TTC549 (cell line): Measurements from ENCODE around the gene RASSF7.

Source experiments
- FAIRE-seq: peaks from 2 replicates; lab custom pipeline; 2012; peaks lifted over from hg19 to GRCh38; lab: Jason Lieb, UNC

Gene RASSF7

GRCh38 chr11:551596-551995, 9.2 kb upstream of the RASSF7 start:
- no peak for FAIRE-seq

- FAIRE-seq, result no peak
These were observed 7.4 kb upstream of the RASSF7 start for GRCh38 chr11:553083-553987.

GRCh38 chr11:553988-554340, 6.8 kb upstream of the RASSF7 start:
- FAIRE-seq, result no peak

- FAIRE-seq, result no peak
These were observed 6.1 kb upstream of the RASSF7 start for GRCh38 chr11:554428-555226.

- no peak for FAIRE-seq
These were observed 5.5 kb upstream of the RASSF7 start for GRCh38 chr11:555227-555779.

- no peak for FAIRE-seq
These were observed 4.7 kb upstream of the RASSF7 start for GRCh38 chr11:555780-556661.

GRCh38 chr11:556662-557256, 4.0 kb upstream of the RASSF7 start:
- FAIRE-seq, result no peak

GRCh38 chr11:557328-558132, 3.2 kb upstream of the RASSF7 start:
- FAIRE-seq, result no peak

GRCh38 chr11:558503-558902, 2.3 kb upstream of the RASSF7 start:
- FAIRE-seq, result no peak

- FAIRE-seq, result no peak
These were observed 1.6 kb upstream of the RASSF7 start for GRCh38 chr11:559020-559620.

GRCh38 chr11:559712-560304, 962 bp upstream of the RASSF7 start:
- FAIRE-seq, result no peak

GRCh38 chr11:561148-562003, 606 bp downstream of the RASSF7 start:
- FAIRE-seq, result no peak

GRCh38 chr11:562046-562645, 1.4 kb downstream of the RASSF7 start:
- FAIRE-seq, result no peak

GRCh38 chr11:563066-563811, 2.5 kb downstream of the RASSF7 start:
- no peak for FAIRE-seq

- FAIRE-seq, result no peak
These were observed 3.2 kb downstream of the RASSF7 start for GRCh38 chr11:563812-564578.

- FAIRE-seq, result no peak
These were observed 5.2 kb downstream of the RASSF7 start for GRCh38 chr11:565921-566509.
